ENCODE measurements around the gene FSD1. TPM values are rescaled to one million over a fixed set of nuclear protein-coding genes. Genes with fewer than 3 reads are reported as not detected.

The FSD1 gene
- total RNA-seq, 1 donor from 2014 or later, result 26.3 TPM

DNA sequence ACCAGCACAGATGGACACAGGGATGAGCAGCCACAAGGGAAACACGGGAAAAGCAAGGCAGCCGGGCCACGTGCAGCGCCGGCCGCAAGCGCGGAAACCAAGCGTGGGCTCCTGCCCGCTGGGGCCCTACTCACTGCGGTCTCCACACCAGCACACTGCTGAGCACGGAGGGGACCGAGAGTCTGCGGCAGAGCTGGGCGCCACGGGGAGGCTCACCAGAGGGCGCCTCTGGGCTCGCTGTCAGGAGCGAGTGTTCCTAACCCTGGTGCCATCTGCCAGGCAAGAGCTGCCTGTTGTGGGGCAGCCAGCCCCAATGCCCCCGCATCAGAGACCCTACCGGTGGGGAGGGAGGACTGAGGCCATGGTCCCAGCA lies 65.5 kb downstream of the FSD1 start:
- peak overlapping the region; percentile 53 for H3K27ac Mint-ChIP-seq
- TF ChIP-seq, protein P1, sequence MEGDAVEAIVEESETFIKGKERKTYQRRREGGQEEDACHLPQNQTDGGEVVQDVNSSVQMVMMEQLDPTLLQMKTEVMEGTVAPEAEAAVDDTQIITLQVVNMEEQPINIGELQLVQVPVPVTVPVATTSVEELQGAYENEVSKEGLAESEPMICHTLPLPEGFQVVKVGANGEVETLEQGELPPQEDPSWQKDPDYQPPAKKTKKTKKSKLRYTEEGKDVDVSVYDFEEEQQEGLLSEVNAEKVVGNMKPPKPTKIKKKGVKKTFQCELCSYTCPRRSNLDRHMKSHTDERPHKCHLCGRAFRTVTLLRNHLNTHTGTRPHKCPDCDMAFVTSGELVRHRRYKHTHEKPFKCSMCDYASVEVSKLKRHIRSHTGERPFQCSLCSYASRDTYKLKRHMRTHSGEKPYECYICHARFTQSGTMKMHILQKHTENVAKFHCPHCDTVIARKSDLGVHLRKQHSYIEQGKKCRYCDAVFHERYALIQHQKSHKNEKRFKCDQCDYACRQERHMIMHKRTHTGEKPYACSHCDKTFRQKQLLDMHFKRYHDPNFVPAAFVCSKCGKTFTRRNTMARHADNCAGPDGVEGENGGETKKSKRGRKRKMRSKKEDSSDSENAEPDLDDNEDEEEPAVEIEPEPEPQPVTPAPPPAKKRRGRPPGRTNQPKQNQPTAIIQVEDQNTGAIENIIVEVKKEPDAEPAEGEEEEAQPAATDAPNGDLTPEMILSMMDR (conservative IDR thresholded peaks at IDR 0.05), result peak; percentile 46
- no peak overlapping the region for H3K4me3 Mint-ChIP-seq
- peaks cover 22% of the 10 kb centered on the region for H3K4me1 Mint-ChIP-seq (ENCODE audit: unreplicated experiment)
- H3K36me3 Mint-ChIP-seq, result no peaks in the 10 kb centered on the region
- H3K9me3 Mint-ChIP-seq, result no peaks in the 10 kb centered on the region
- DNase-seq (ENCODE audit: extremely low spot score, unreplicated experiment), result no peak
- no peaks in the 10 kb centered on the region for H3K27me3 Mint-ChIP-seq

DNA sequence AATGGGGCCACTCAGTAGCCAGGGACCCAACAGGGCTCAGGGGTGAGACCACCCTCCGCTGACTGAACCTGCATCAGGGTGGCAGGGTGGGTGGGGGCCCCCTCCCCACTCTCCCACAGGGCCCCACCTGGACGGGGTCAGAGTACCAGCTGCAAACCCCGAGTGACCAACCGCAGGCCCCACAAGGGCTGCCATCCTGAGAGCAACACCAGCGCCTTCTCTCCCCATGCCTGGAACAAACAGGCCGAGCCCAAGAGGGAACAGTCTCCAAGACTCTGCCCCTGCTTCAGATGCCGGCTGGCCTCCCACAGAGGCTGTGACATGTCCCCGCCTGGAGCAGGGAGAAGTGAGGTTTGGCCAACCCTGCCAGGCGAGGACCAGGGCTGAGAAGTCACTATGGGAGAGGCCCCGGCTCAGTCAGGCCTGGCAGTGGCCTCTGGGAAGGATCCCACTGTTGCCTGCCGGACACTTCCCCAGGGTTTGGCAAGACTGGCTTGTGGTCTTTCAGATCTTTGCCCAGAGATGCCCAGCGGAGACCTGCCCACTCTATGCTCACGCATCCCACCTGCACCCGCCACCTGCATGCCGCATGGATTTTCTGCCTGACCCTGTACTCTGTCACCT lies 66.1 kb downstream of the FSD1 start:
- Mint-ChIP-seq H3K9me3 (no peaks in the 10 kb centered on the region), H3K4me1 (ENCODE audit: unreplicated experiment) (peaks cover 25% of the 10 kb centered on the region), H3K27me3 (no peaks in the 10 kb centered on the region), H3K36me3 (no peaks in the 10 kb centered on the region), H3K27ac (peak overlapping the region; percentile 78), H3K4me3 (no peak overlapping the region)
- no peak for DNase-seq (ENCODE audit: extremely low spot score, unreplicated experiment)
- TF ChIP-seq, protein P1 (conservative IDR thresholded peaks at IDR 0.05), result no peak

DNA sequence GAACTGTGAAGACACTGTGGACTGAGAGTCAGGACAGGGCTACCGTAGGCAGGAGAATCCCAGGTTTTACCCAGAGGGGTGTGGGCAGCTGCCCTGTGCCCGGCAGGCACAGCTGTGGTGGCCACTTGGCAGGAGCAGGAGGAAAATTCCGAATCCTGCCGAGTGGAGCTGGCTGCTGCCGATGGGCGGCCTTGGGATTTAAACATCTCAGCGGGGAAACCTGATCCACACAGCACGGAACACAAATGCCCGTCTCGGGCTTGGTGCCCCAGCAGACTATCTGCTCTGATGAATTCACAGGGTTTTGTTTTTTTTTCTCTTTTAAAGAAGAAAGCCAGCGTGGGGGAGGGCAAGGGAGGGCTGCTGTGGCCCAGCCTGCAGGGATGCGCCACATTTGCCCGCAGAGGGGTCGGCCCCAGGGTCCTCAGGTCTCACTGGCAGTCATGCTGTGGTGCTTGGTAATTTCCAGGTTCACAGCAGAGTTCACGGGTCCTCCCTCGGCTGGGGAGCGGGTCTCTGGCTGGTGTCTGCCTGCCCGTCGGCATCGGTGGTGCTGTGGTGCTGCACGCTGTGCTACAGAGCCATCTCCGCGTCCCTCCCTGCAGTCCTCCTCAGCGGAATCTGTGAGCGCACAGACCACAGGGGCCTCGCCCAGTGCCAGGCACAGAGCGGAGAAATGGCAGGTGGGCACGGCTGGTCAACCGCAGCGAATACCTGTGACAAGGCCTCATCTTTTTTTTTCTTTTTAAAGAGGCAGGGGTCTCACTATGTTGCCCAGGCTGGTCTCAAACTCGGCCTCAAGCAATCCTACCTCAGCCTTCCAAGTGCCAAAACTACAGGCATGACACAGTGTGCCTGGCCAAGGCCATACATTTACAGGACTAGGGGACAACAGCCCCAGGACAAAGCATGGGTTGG lies 67.1 kb downstream of the FSD1 start:
- H3K4me3 Mint-ChIP-seq, result no peak overlapping the region
- no peaks in the 10 kb centered on the region for H3K9me3 Mint-ChIP-seq
- DNase-seq (ENCODE audit: extremely low spot score, unreplicated experiment), result no peak
- TF ChIP-seq, protein P1 (conservative IDR thresholded peaks at IDR 0.05), result no peak
- peaks cover 3% of the 10 kb centered on the region for H3K36me3 Mint-ChIP-seq
- H3K27me3 Mint-ChIP-seq, result no peaks in the 10 kb centered on the region
- peaks cover 35% of the 10 kb centered on the region for H3K4me1 Mint-ChIP-seq (ENCODE audit: unreplicated experiment)
- H3K27ac Mint-ChIP-seq, result peak overlapping the region; percentile 78

DNA sequence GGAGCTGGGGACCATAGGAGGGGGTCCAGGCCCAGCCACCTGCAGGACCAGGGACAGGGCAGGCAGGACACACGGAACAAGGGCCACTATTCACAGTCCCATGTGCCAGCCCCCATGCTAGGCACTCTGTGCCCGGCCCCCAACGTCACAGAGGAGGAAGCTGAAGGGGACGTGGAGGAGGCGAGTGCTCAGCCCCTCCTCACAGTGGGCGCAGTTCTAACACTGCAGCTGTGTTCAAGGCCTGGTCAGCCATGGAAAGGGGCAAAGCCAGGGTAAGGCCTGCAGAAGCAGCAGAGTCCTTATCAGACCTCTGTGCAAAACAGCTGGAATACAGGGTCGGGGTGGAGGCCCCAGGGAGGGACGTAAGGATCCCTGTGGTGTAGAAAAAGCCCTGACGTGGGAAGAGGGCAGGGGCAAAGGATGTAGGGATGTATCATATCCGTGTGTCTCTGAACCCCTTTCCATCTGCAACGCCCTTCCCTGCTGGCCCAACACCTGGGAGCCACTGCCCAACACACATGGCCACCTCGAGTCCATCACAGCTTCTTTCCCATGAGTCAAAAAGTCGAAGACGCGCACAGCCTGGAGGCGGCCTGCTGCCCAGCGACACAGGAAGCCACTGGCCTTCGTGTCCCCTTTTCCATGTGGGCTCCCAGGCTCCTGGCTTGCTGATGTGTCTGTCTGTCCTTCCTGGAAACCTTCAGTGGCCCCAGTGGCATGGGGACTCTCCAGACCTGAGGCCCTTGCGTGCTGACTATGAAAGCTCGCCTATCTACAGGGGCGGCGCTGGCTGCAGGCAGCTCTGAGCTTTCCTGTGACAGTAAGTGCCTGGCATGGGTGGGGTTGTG lies 68.0 kb downstream of the FSD1 start:
- no peaks in the 10 kb centered on the region for H3K9me3 Mint-ChIP-seq
- H3K27ac Mint-ChIP-seq, result peak overlapping the region; percentile 55
- DNase-seq (ENCODE audit: extremely low spot score, unreplicated experiment), result no peak
- TF ChIP-seq, protein P1 (conservative IDR thresholded peaks at IDR 0.05), result no peak
- H3K4me3 Mint-ChIP-seq, result no peak overlapping the region
- no peaks in the 10 kb centered on the region for H3K27me3 Mint-ChIP-seq
- peaks cover 38% of the 10 kb centered on the region for H3K4me1 Mint-ChIP-seq (ENCODE audit: unreplicated experiment)
- peaks cover 3% of the 10 kb centered on the region for H3K36me3 Mint-ChIP-seq

DNA sequence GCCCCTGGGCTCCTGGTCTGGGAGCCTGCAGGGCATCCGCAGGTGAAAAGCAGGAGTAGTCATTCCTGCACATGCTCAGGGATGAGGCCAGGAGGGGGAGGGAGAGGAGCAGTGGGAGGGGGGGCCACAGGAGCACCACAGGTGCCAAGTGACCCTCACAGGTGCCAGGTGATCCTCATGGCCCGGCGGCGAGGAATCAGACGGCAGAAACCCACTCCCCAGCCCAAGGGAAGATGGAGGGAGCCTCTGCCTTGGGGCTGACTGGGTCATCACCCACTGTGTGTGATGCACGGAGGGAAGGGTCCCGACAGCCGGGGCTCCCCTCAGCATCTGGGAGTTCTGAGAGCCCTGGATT lies 68.6 kb downstream of the FSD1 start:
- Mint-ChIP-seq H3K9me3 (no peaks in the 10 kb centered on the region), H3K4me1 (ENCODE audit: unreplicated experiment) (peaks cover 35% of the 10 kb centered on the region), H3K4me3 (no peak overlapping the region), H3K36me3 (peaks cover 3% of the 10 kb centered on the region), H3K27me3 (no peaks in the 10 kb centered on the region), H3K27ac (peak overlapping the region; percentile 55)
- TF ChIP-seq, protein P1 (conservative IDR thresholded peaks at IDR 0.05), result no peak
- no peak for DNase-seq (ENCODE audit: extremely low spot score, unreplicated experiment)

Other genes with a start within 250 kb of the FSD1 start
- 21.0 and 31.0 TPM in 2 replicates for gene ZBTB7A, start 237.7 kb upstream of the FSD1 start, total RNA-seq (ENCODE audit: low replicate concordance)
- gene MAP2K2, start 180.5 kb upstream of the FSD1 start, total RNA-seq (ENCODE audit: low replicate concordance), result 144 TPM in 2 replicates
- gene CREB3L3, start 151.0 kb upstream of the FSD1 start, total RNA-seq (ENCODE audit: low replicate concordance), result 3.7 and 13.3 TPM in 2 replicates
- gene SIRT6, start 122.0 kb upstream of the FSD1 start, total RNA-seq (ENCODE audit: low replicate concordance), result 26.7 and 29.2 TPM in 2 replicates
- 0.48 and 1.1 TPM in 2 replicates for gene ANKRD24, start 121.9 kb upstream of the FSD1 start, total RNA-seq (ENCODE audit: low replicate concordance)
- 0.31 and 0.43 TPM in 2 replicates for gene EBI3, start 75.1 kb upstream of the FSD1 start, total RNA-seq (ENCODE audit: low replicate concordance)
- 14.3 and 18.5 TPM in 2 replicates for gene YJU2, start 57.5 kb upstream of the FSD1 start, total RNA-seq (ENCODE audit: low replicate concordance)
- gene SHD, start 25.3 kb upstream of the FSD1 start, total RNA-seq (ENCODE audit: low replicate concordance), result 4.9 and 6.1 TPM in 2 replicates
- gene TMIGD2, start 2.2 kb upstream of the FSD1 start, total RNA-seq (ENCODE audit: low replicate concordance), result not detected in 2 replicates
- 42.5 and 96.9 TPM in 2 replicates for gene STAP2, start 34.2 kb downstream of the FSD1 start, total RNA-seq (ENCODE audit: low replicate concordance)
- gene MPND, start 39.0 kb downstream of the FSD1 start, total RNA-seq (ENCODE audit: low replicate concordance), result 43.5 and 43.6 TPM in 2 replicates
- gene SH3GL1, start 95.9 kb downstream of the FSD1 start, total RNA-seq (ENCODE audit: low replicate concordance), result 74.4 and 87.2 TPM in 2 replicates
- 25.7 and 46.3 TPM in 2 replicates for gene CHAF1A, start 98.0 kb downstream of the FSD1 start, total RNA-seq (ENCODE audit: low replicate concordance)
- 60.8 and 81.5 TPM in 2 replicates for gene UBXN6, start 153.2 kb downstream of the FSD1 start, total RNA-seq (ENCODE audit: low replicate concordance)
- gene HDGFL2, start 167.7 kb downstream of the FSD1 start, total RNA-seq (ENCODE audit: low replicate concordance), result 45.0 and 77.9 TPM in 2 replicates
- gene PLIN4, start 213.9 kb downstream of the FSD1 start, total RNA-seq (ENCODE audit: low replicate concordance), result 0.48 TPM in 2 replicates
- gene PLIN5, start 230.6 kb downstream of the FSD1 start, total RNA-seq (ENCODE audit: low replicate concordance), result 1.2 and 4.3 TPM in 2 replicates
- gene LRG1, start 235.4 kb downstream of the FSD1 start, total RNA-seq (ENCODE audit: low replicate concordance), result 0.21 and 1.2 TPM in 2 replicates